SU-DHL-6 (cell line): Measurements from ENCODE around the gene UBE2E1.

Source experiments
- CTCF ChIP-seq: fragments of 200-600 bp; sonication (generic); IDR thresholded peaks from one replicate; pipeline ENCODE4 v1.5.1; 2017; ENCODE audit warnings: antibody characterized with exemption, mild to moderate bottlenecking, low read length, moderate library complexity; ENCODE audit not compliant: insufficient read depth, poor library complexity, severe bottlenecking
- EZH2phosphoT487 ChIP-seq: fragments of 200-600 bp; sonication (generic), shearing (Covaris generic); conservative IDR thresholded peaks from 2 replicates; pipeline ENCODE4 v1.6.1; 2018; ENCODE audit warnings: mild to moderate bottlenecking, antibody characterized with exemption, low read length, moderate library complexity, mixed read lengths

GRCh38 chr3:23781051-23781450, 24.7 kb upstream of the UBE2E1 start:
- TF ChIP-seq EZH2phosphoT487 (no peak), CTCF (no peak)
